HUES48 (cell line): ENCODE results near the gene BRDT.

Experiments used
- H3K27ac ChIP-seq: one replicate; pipeline ENCODE4 v1.7.0; 2013; ENCODE audit warnings: low read depth, low read length, inconsistent platforms
- H3K27me3 ChIP-seq: 2 replicates; pipeline ENCODE4 v1.6.1; 2013; ENCODE audit warnings: mild to moderate bottlenecking, low read length; ENCODE audit not compliant: control insufficient read depth, insufficient read depth
- H3K36me3 ChIP-seq: 2 replicates; pipeline ENCODE4 v1.6.1; 2013; ENCODE audit warnings: low read length; ENCODE audit not compliant: control insufficient read depth, insufficient read depth
- H3K4me1 ChIP-seq: 2 replicates; pipeline ENCODE4 v1.6.1; 2013; ENCODE audit warnings: mild to moderate bottlenecking, low read length; ENCODE audit not compliant: control insufficient read depth, insufficient read depth
- H3K4me3 ChIP-seq: 2 replicates; pipeline ENCODE4 v1.5.1; 2013; ENCODE audit warnings: mild to moderate bottlenecking, low read depth, low read length
- H3K9ac ChIP-seq: 2 replicates; pipeline ENCODE4 v1.6.1; 2013; ENCODE audit warnings: mild to moderate bottlenecking, low read depth, low read length, moderate library complexity
- H3K9me3 ChIP-seq: 2 replicates; pipeline ENCODE4 v1.6.1; 2013; ENCODE audit warnings: low read length; ENCODE audit not compliant: control insufficient read depth, insufficient read depth

The BRDT gene

DNA sequence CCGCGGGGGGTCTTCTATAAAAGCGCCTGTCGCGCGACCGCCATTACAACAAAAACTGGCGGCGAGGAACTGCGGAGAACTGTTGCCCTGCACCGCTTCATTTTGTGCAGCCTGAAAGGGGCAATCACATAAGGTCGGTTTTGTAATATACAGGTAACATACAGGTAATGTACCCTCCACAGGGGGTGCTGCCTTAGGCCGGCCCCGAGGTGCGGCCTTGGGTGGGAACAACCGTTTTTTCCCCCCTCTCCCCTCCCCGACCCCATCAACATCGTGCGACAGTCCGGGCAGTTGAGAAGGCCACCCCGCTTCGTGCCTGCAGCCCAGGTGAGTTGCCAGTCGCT is at the start of gene BRDT:
Gene BRDT, plus strand, starts transcription at position 46 of the 344 bp plus-strand sequence. CDS start 13,354 bp downstream, outside the sequence.
- H3K27me3 ChIP-seq: no peaks in the 10 kb centered on the region
- H3K9ac ChIP-seq: no peak within 1 kb of the TSS
- no peak within 1 kb of the TSS for H3K4me3 ChIP-seq
- no peaks in the 10 kb centered on the region for H3K9me3 ChIP-seq
- H3K36me3 ChIP-seq: no peaks in the 10 kb centered on the region
- no peaks in the 10 kb centered on the region for H3K4me1 ChIP-seq
- no peak within 1 kb of the TSS for H3K27ac ChIP-seq

DNA sequence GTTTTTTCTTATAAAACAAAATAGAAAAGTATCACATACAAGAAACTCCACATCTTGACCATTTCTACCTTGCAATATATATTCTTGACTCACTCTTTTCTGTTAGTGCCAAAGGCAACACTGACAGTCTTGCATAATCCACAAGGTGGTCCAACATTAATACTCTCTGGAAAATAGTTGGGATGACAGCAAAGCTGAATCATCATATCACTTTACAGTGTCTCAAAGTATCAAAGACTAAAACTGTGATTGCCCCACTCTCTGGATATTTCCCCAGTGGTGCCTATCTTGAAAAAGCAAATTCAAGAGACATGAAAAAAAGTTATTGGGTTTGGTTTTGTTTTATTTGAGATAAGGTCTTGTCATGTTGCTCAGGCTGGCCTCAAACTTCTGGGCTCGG is 48.6 kb upstream of the BRDT start:
- Histone ChIP-seq H3K36me3 (no peaks in the 10 kb centered on the region), H3K4me1 (no peaks in the 10 kb centered on the region), H3K27me3 (no peaks in the 10 kb centered on the region), H3K4me3 (no peak overlapping the region), H3K9me3 (no peaks in the 10 kb centered on the region), H3K9ac (no peak overlapping the region), H3K27ac (no peak overlapping the region)

DNA sequence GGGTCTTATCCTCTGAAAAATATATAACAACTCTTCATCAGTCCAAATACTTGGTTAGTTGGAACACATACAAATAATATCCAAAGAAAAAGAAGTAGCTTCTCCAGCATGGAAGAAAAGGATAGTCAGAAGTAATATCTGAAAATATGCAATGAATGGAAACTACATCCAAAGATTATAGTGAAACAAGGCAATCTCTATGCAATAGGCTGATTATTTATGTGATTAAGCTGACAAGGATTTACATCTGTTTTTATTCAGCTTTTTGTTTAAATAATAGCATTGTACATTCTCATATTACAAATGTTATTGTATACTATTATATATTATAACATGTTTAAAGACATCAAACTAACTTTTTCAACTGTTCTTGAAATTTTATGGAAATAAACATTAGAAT is 48.0 kb upstream of the BRDT start:
- Histone ChIP-seq H3K9me3 (no peaks in the 10 kb centered on the region), H3K27me3 (no peaks in the 10 kb centered on the region), H3K27ac (no peak overlapping the region), H3K9ac (no peak overlapping the region), H3K36me3 (no peaks in the 10 kb centered on the region), H3K4me3 (no peak overlapping the region), H3K4me1 (no peaks in the 10 kb centered on the region)

DNA sequence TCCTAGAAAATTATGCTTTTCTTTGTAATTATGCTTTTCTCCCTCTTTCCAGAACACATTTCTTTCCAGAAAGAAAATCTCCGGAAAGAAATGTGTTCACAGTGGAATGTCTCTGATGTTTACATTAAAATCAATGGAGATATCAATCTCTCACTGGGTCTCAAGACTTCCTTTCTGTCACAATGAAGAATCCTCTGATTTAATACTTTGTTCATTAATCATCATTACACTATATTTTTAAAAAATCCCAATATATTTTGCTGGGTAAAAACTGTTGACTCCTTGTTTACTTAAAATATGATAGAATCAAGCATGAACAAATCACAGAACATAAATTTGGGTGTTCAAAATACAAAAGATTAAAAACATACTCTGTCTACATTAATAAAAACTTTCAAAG is 36.9 kb upstream of the BRDT start:
- Histone ChIP-seq H3K4me3 (no peak overlapping the region), H3K9ac (no peak overlapping the region), H3K4me1 (peaks cover 6% of the 10 kb centered on the region), H3K36me3 (no peaks in the 10 kb centered on the region), H3K9me3 (no peaks in the 10 kb centered on the region), H3K27me3 (no peaks in the 10 kb centered on the region), H3K27ac (no peak overlapping the region)

DNA sequence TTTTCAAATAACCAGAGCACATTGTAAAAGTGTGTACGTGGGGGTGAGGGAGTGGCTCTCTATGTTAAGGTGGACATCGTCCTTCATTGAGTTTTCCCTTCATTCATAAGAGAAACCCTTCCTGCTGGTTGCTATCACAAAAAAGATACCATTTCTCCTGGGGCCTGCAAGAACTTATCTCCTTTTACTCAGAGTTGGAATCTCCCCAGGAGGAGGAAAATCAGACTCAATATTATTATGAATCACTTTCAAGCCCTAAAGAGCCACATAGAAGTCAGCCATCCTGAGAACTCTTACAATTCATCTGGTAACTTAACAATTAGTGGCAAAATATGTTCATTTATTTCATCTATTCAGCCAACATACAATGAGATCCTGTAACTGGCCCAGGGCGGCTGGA is 36.2 kb upstream of the BRDT start:
- H3K36me3 ChIP-seq: no peaks in the 10 kb centered on the region
- H3K4me3 ChIP-seq: no peak overlapping the region
- H3K4me1 ChIP-seq: peaks cover 7% of the 10 kb centered on the region
- no peaks in the 10 kb centered on the region for H3K9me3 ChIP-seq
- H3K27ac ChIP-seq: no peak overlapping the region
- H3K27me3 ChIP-seq: no peaks in the 10 kb centered on the region
- no peak overlapping the region for H3K9ac ChIP-seq

DNA sequence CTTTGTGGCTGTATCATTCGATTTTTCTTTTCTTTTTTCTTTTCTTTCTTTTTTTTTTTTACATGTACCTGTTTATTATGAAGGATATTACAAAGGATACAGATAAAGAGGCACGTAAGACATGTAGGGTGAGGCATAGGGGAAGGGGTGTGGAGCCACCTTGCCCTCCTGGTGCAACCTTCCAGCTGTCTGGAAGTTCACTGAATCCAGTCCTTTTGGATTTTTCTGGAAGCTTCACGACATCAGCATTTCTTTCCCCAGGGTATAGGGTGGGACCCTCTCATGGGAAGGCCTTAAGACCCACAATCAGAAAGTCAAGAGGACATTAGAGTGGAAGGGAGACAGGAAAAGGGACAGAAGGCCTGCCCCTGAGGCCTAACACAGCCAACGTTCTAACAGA is 33.2 kb upstream of the BRDT start:
- Histone ChIP-seq H3K27me3 (no peaks in the 10 kb centered on the region), H3K4me3 (no peak overlapping the region), H3K9ac (no peak overlapping the region), H3K9me3 (no peaks in the 10 kb centered on the region), H3K36me3 (no peaks in the 10 kb centered on the region), H3K27ac (no peak overlapping the region), H3K4me1 (peaks cover 7% of the 10 kb centered on the region)

DNA sequence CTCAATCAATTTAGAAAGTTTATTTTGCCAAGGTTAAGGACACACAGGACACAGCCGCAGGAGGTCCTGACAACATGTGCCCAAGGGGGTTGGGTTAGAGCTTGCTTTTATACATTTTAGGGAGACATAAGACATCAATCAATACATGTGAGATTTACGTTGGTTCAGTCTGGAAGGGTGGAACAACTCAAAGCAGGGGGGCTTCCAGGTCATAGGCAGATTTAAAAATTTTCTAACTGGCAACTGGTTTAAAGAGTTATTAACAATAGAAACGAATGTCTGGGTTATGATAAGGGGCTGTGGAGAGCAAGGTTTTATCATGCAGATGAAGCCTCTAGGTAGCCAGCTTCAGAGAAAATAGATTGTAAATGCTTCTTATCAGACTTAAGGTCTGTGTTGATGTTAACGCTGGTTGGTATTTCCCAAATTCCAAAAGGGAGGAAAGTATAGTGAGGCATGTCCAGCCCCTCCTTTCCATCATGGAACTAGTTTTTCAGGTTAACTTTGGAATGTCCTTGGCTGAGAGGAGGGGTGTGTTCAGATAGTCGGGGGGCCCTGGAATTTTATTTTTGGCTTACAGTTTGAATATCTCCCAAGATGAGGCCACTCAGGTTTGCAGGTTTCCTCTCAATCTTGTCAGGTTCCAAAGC is 32.3 kb upstream of the BRDT start:
- Histone ChIP-seq H3K27ac (no peak overlapping the region), H3K9me3 (no peaks in the 10 kb centered on the region), H3K27me3 (no peaks in the 10 kb centered on the region), H3K36me3 (no peaks in the 10 kb centered on the region), H3K4me3 (no peak overlapping the region), H3K9ac (no peak overlapping the region), H3K4me1 (peaks cover 7% of the 10 kb centered on the region)

DNA sequence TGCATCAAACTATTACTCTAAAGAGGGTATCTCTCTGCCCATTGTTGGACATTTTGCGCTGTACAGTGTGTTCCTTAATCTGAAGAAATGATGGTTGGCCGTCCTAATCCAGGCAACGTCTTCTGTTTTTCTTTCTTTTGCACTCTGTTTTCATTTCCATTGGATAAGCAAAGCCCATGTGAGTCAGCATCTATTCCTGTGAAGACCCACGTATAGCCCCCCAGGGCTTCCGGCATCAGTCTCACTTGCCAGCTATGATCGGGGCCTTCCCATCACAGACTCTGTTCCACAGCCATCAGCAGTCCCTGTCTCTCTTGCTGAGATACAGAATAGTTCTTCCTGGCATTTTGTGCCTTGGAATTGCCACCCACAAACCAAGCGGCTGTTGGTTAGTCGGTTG is 29.2 kb upstream of the BRDT start:
- H3K9ac ChIP-seq: no peak overlapping the region
- no peak overlapping the region for H3K27ac ChIP-seq
- no peaks in the 10 kb centered on the region for H3K27me3 ChIP-seq
- H3K4me1 ChIP-seq: peaks cover 7% of the 10 kb centered on the region
- no peaks in the 10 kb centered on the region for H3K36me3 ChIP-seq
- no peaks in the 10 kb centered on the region for H3K9me3 ChIP-seq
- H3K4me3 ChIP-seq: no peak overlapping the region

DNA sequence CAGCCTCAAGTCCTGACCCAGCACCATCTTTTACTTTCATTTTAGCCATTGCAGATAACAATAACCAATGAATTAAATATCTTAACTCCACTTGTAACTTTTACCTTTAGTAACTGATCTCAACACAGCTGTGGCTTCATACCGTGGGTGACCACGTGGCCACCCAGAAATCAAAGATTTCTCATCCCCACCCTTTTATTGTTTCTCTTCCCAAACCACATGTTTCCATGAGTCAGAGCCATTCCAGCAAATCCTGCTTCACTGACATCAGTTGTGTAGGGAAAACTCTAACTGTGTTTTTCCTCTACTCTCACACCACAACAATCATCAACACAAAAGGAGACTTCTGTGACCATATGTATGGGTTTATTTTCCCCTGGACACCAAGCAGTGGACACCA is 25.1 kb upstream of the BRDT start:
- Histone ChIP-seq H3K4me3 (no peak overlapping the region), H3K4me1 (0 out of 2 replicates have a peak, but pooled peaks cover 3% of the 10 kb centered on the region), H3K9ac (no peak overlapping the region), H3K36me3 (no peaks in the 10 kb centered on the region), H3K27ac (no peak overlapping the region), H3K27me3 (no peaks in the 10 kb centered on the region), H3K9me3 (no peaks in the 10 kb centered on the region)

DNA sequence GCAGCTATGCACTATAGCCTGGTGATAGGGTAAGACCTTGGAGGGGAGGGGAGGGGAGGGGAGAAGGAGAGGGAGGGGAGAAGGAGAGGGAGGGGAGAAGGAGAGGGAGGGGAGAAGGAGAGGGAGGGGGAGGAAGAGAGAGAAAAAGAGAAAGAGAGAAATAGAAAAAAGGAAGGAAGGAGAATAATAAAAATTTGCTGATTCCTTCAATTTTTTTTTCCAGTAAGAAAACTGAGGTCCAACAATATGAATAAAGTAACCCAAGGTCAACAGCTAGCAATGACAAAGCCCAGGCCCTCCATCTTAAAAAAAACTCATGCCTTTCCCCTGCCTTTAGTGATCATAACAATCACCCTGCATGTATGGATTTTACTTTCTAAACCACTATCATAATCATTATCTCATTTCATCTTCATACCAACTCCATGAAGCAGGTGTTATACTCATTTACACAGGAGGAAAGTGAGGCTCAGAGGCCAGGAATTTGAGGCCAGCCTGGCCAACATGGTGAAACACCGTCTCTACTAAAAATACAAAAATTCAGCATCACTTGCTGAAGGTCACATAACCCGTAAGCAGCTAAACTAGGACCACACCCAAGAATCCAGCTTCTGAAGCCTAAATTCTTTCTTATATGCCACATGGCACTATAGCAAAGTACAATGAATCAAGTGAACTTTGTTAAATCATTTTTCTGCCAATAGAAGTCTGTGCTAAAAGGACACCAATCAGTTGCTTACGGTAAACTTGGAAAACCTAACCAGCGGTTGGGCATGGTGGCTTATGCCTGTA is 23.4 kb upstream of the BRDT start:
- H3K27me3 ChIP-seq: no peaks in the 10 kb centered on the region
- no peaks in the 10 kb centered on the region for H3K36me3 ChIP-seq
- H3K9me3 ChIP-seq: no peaks in the 10 kb centered on the region
- no peak overlapping the region for H3K4me3 ChIP-seq
- no peak overlapping the region for H3K9ac ChIP-seq
- H3K27ac ChIP-seq: no peak overlapping the region
- peaks cover 7% of the 10 kb centered on the region; the same call in 1 of the 2 replicates for H3K4me1 ChIP-seq

DNA sequence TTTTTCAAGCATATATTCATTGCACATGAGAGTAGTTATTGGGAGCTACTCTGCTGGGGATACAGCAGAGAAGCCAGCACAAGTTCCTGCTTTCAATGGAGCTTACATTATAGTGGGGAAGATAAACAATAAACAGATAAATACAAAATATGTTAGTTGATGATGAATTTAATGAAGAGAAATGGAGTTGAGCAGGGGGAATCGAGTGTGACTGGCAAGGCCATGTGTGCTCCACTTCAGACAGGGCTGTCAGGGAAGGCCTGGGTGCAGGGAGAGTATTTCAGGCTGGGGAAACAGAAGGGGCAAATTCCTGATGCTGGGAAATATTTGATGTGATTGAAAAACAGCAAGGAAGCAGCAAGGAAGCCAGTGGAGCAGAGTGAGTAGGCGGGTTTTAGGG is 21.2 kb upstream of the BRDT start:
- no peaks in the 10 kb centered on the region for H3K27me3 ChIP-seq
- H3K36me3 ChIP-seq: no peaks in the 10 kb centered on the region
- H3K27ac ChIP-seq: no peak overlapping the region
- no peaks in the 10 kb centered on the region for H3K9me3 ChIP-seq
- H3K4me3 ChIP-seq: no peak overlapping the region
- H3K9ac ChIP-seq: no peak overlapping the region
- H3K4me1 ChIP-seq: peaks cover 7% of the 10 kb centered on the region; the same call in 1 of the 2 replicates
